HAP-1 (cell line): Measurements from ENCODE around the gene PTPRJ.
"Not testable (repeated sequence)": the region's sequence is repeated elsewhere in the genome, so short reads cannot be mapped to it uniquely, and the experiment has no call there.

Experiments used
- DNase-seq, 2 experiments: peaks; one replicate each; pipeline ENCODE4 v3.0.0-alpha.2; 2016 to 2020; ENCODE audit warnings: low spot score in 2 of 2
- H3K27me3 ChIP-seq: fragments of 250-450 bp; sonication (Bioruptor Pico); 2 replicates; pipeline ENCODE4 v1.5.1; 2020; ENCODE audit warnings: low read depth, mild to moderate bottlenecking, moderate library complexity
- H3K36me3 ChIP-seq: fragments of 250-450 bp; sonication (Bioruptor Pico); replicated peaks from 2 replicates; pipeline ENCODE4 v1.5.1; 2020; ENCODE audit warnings: mild to moderate bottlenecking
- H3K4me1 ChIP-seq: fragments of 250-450 bp; sonication (Bioruptor Pico); 2 replicates; pipeline ENCODE4 v1.5.1; 2020; ENCODE audit warnings: mild to moderate bottlenecking
- H3K4me3 ChIP-seq: fragments of 250-450 bp; sonication (Bioruptor Pico); 2 replicates; pipeline ENCODE4 v1.5.1; 2020; ENCODE audit warnings: mild to moderate bottlenecking, moderate library complexity
- H3K9me3 ChIP-seq: fragments of 250-450 bp; sonication (Bioruptor Pico); 2 replicates; pipeline ENCODE4 v1.5.1; 2020; ENCODE audit warnings: mild to moderate bottlenecking, moderate library complexity
- in situ Hi-C: fragments of 300-500 bp; cut with MboI; formaldehyde crosslinking; loops from 3 replicates; pipeline ENCODE4 v1.14.3; 2020; ENCODE audit warnings: low sequenced_read_pairs, inconsistent platforms, mixed read lengths

Gene PTPRJ

DNA sequence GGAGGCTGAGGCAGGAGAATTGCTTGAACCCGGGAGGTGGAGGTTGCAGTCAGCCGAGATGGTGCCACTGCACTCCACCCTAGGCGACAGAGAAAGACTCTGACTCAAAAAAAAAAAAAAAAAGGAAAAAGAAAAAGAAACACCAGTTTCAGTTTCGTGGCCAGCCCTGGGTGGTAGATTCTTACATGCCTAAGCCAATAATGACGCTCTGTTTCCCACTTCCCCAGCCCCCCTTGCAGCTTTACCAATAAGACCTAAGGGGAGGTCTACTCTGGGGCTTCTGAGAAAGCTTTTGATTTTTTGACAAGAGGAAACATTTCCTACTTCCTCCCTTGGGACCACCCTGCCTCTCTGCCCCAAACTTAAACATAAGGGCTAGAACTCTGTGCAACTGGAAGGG is 30.0 kb upstream of the PTPRJ start:
- Histone ChIP-seq H3K27me3 (no peaks in the 10 kb centered on the region), H3K9me3 (no peaks in the 10 kb centered on the region), H3K4me1 (peaks cover 7% of the 10 kb centered on the region), H3K4me3 (no peak overlapping the region), H3K36me3 (no peaks in the 10 kb centered on the region)
- no peak for DNase-seq
- in situ Hi-C loops = no loop called here

DNA sequence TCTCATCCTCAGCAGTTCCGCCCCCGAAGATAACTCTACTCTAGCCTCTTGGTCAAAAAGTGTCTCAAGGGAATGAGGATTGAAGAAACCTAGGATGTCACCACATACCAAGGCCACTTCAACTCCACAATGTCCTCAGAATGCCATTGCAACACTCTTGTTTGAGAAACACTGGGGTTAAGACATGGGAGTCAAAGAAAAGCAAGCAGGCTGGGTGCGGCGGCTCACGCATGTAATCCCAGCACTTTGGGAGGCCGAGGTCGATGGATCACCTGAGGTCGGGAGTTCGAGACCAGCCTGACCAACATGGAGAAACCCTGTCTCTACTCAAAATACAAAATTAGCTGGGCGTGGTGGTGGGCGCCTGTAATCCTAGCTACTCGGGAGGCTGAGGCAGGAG is 28.9 kb upstream of the PTPRJ start:
- in situ Hi-C loops, H3K4me1 ChIP-seq, H3K27me3 ChIP-seq, DNase-seq, H3K9me3 ChIP-seq, H3K36me3 ChIP-seq, H3K4me3 ChIP-seq: not testable (repeated sequence)

DNA sequence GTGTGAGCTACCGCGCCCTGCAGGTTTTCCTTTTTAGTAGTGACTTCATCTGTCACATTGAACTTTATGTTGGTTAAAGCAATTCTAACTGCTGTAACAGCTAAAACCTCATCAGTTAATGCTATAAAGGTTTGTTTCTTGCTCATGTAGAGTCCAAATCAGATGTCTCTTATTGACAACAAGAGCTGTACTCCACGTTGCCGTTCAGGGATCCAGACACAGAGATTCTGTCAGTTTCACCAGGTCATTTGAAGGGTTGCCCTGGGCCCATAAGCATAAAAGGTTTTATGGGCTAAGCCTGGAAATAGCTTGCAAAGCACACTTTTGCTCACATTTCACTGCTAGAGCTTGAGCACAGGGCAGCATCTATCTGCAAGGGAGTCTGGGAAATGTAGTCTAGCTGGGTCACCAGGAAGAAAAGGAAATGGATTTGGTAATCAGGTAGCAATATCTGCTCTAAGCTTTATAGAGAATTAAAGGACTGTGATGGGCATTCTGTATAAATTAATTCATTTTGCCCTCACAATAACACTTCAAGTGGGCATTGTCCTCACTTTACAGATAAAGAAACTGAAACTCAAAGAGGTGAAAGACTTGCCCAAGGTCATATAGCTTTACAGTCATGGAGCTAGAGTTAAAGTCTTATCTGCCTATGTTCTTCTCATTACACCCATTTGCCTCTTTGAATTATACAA is 25.2 kb upstream of the PTPRJ start:
- Histone ChIP-seq H3K9me3 (no peaks in the 10 kb centered on the region), H3K27me3 (no peaks in the 10 kb centered on the region), H3K4me3 (no peak overlapping the region), H3K4me1 (no peaks in the 10 kb centered on the region), H3K36me3 (no peaks in the 10 kb centered on the region)
- no peak for DNase-seq
- in situ Hi-C loops = no loop called here

DNA sequence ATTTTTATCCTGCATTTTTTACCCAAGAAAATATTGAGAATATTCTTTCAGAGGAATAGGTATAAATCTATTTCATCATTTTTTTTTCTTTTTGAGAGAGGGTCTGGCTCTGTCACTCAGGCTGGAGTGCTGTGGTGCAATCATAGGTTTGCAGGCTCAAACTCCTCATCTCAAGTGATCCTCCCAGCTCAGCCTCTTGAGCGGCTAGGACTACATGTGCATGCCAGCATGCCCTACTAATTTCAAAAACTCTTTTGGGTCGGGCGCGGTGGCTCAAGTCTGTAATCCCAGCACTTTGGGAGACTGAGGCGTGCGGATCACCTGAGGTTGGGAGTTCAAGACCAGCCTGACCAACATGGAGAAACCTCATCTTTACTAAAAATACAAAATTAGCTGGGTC is 20.3 kb upstream of the PTPRJ start:
- in situ Hi-C loops = no loop called here

DNA sequence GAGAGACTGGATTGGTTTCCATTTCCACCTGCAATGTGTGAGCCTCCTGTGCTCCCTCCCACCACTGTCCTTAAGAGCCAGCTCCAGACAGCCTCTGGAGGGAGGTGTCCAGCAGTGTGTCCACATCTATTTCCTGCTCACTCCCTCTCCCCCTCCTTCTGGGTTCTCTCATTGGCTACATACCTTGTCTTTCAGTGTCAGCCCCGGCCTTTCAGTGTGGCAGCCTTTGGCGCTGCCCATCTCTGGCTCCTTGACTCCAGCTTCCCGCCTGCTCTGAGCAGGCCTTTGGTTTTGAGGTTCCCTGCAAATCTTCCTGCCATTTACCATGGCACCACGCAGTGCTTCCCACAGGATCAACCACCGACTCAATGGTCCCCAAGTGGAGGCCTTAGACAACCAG is 19.0 kb upstream of the PTPRJ start:
- Histone ChIP-seq H3K4me1 (no peaks in the 10 kb centered on the region), H3K4me3 (no peak overlapping the region), H3K9me3 (no peaks in the 10 kb centered on the region), H3K27me3 (no peaks in the 10 kb centered on the region), H3K36me3 (no peaks in the 10 kb centered on the region)
- DNase-seq = no peak
- in situ Hi-C loops = no loop called here

More for the DNA sequence above, 20.3 kb upstream of the PTPRJ start:
- Histone ChIP-seq H3K4me1 (no peaks in the 10 kb centered on the region), H3K4me3 (no peak overlapping the region), H3K36me3 (no peaks in the 10 kb centered on the region), H3K27me3 (no peaks in the 10 kb centered on the region), H3K9me3 (no peaks in the 10 kb centered on the region)
- DNase-seq = no peak

DNA sequence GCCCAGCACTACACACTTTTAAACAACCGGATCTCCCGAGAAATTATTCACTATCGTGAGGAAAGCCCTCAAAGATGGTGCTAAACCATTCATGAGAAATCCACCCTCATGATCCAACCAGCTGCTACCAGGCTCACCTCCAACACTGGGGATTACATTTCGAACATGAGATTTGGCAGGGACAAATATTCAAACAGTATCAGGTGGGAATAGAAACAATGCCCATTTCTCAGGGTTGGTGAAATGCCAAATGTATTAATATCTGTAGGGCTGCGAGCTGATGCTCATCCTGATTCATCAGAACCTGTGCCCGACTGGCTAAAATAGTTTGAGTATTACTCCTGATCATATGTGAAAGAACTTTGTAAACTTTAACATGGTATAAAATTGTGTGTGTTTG is 15.8 kb upstream of the PTPRJ start:
- in situ Hi-C loops = no loop called here
- H3K4me1 ChIP-seq = no peaks in the 10 kb centered on the region
- no peaks in the 10 kb centered on the region for H3K9me3 ChIP-seq
- no peak for DNase-seq
- H3K27me3 ChIP-seq = no peaks in the 10 kb centered on the region
- H3K4me3 ChIP-seq = no peak overlapping the region
- H3K36me3 ChIP-seq = no peaks in the 10 kb centered on the region

DNA sequence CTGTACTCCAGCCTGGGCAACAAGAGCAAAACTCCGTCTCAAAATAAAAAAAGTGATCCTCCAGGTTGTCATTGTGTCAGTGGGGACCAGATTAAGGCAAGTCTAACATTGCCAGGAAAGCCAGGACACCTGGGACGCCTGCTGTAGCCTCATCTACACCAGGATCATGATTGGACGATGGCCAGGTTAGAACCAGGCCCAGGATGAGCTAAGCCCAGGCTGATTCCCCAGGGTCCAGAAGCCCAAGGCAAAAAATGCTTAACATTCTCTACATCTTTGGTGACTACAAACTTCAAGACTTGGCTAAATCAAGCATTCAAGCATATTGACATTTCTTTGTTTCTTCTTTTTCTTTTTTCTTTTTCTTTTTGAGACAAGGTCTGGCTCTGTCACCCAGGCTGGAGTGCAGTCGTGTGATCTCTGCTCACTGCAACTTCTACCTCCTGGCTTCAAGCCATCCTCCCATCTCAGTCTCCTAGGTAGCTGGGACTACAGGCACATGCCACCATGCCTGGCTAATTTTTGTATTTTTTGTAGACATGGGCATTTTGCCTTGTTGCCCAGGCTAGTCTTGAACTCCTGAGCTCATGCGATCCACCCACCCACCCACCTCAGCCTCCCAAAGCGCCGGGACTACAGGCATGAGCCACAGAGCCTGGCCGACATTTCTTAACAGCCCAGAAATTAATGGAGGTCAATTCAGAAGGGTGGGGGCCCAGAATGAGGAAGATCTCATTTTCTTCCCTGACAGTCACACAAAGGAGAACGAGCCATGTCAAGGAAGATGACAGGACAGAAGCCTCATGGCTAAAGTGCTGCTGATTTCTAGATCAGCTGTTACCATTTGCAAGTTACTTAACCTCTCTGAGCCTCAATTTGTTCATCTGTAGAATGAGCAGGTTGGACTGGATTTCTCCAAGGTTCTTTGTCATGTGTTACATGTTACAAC is 12.5 kb upstream of the PTPRJ start:
- no peaks in the 10 kb centered on the region for H3K27me3 ChIP-seq
- in situ Hi-C loops = no loop called here
- DNase-seq = no peak
- no peaks in the 10 kb centered on the region for H3K9me3 ChIP-seq
- H3K36me3 ChIP-seq = no peaks in the 10 kb centered on the region
- no peak overlapping the region for H3K4me3 ChIP-seq
- no peaks in the 10 kb centered on the region for H3K4me1 ChIP-seq

DNA sequence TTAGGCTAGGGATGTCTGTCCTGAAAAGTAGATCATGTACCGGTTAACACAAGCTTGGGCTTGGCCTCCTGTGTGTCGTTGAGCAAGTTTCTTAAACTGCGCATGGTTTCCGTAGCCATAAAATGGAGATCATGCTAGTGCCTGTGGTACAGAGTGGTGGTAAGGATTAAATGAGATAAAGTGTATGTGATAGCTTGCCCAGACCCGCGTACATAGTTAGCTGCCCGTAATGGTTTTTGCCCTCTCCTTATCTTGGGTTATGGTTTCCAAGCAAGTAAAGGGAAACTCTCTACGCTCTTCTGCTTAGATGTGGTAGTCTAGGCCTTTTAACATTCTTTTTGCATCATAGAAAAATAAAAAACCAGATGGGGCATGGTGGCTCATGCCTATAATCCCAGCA is 11.0 kb upstream of the PTPRJ start:
- Histone ChIP-seq H3K4me3 (no peak overlapping the region), H3K27me3 (no peaks in the 10 kb centered on the region), H3K4me1 (no peaks in the 10 kb centered on the region), H3K9me3 (no peaks in the 10 kb centered on the region), H3K36me3 (no peaks in the 10 kb centered on the region)
- in situ Hi-C loops = no loop called here
- DNase-seq = no peak

DNA sequence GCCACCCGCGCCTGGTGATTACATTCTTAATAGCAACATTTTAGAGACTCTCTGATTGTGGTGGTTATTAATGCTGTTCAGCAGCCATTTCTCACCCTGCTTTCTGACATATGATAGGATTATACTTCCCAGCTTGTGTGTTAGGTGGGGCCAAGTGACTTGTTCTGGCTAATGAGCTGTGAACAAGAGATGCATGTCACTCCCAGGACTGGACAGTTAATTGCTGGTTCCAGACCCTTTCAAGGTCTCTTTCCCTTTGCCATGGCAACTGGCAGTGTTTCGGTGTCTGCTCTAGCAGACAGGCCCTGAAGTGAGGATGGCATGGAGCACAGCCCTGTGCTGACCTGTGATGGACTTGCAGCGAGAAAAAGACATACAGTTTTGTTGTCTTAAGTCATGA is 8.9 kb upstream of the PTPRJ start:
- in situ Hi-C loops = no loop called here
- H3K9me3 ChIP-seq = no peaks in the 10 kb centered on the region
- H3K4me3 ChIP-seq = no peak overlapping the region
- no peaks in the 10 kb centered on the region for H3K4me1 ChIP-seq
- H3K27me3 ChIP-seq = no peaks in the 10 kb centered on the region
- DNase-seq = no peak
- no peaks in the 10 kb centered on the region for H3K36me3 ChIP-seq

DNA sequence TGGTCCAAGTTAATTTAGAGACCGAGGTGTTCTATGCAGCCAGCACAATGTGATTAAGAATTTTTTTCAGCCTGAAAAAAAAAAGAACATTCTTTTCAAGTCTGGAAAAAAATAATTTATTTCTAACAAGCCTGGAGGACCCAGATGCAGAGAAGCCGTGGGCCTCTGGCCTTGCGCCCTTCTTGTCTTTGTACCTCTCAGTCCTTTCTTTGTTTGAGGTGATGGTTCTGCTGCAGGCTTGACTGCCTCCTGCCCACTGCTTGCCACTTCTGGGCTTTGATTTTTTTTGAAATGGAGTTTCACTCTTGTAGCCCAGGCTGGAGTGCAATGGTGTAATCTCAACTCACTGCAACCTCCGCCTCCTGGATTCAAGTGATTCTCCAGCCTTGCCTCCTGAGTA is 7.2 kb upstream of the PTPRJ start:
- DNase-seq = no peak
- Histone ChIP-seq H3K4me3 (no peak overlapping the region), H3K27me3 (no peaks in the 10 kb centered on the region), H3K36me3 (no peaks in the 10 kb centered on the region), H3K9me3 (no peaks in the 10 kb centered on the region), H3K4me1 (no peaks in the 10 kb centered on the region)
- in situ Hi-C loops = no loop called here

DNA sequence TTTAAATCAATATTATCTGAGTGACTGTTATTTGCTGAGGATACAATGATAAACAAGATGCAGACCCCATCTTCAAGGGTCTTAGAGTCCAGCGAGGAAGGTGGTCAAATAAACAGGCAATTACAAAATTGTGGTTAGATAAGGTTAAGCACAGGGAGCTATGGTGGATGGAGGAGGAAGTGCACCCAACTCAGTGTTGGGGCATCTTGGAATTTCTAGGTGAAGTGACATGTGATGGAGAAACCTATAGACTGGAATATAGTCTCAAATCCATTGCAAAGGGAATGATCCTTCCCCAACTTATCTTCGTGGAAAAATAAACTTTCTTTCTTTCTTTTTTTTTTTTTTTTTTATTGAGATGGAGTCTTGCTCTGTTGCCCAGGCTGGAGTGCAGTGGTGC is 3.4 kb upstream of the PTPRJ start:
- in situ Hi-C loops = no loop called here
- DNase-seq = no peak
- no peaks in the 10 kb centered on the region; the same call in 1 of the 2 replicates for H3K36me3 ChIP-seq

DNA sequence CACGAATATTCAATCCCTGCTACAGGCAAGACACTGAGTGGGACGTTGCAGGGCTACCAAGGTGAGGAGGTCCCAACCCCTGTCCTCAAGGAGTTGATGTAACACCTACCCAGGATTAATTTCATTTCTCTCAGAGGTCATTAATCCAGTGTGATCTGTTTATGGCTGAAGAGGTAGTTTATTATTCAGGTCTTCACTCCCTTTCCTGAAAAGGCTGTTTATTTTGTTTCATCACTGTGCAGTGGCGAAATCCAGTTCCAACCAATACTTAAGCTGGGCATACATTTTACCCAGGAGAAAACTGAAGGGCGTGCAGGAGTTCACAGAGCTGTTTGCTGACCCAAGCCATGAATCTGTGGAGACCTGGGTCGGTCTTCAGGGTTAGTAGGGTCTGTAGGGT is 2.7 kb upstream of the PTPRJ start:
- no peaks in the 10 kb centered on the region for H3K27me3 ChIP-seq
- in situ Hi-C loops = no loop called here
- no peaks in the 10 kb centered on the region for H3K9me3 ChIP-seq
- no peak for DNase-seq
- no peaks in the 10 kb centered on the region; the same call in 1 of the 2 replicates for H3K36me3 ChIP-seq
- H3K4me3 ChIP-seq = no peak overlapping the region
- peaks cover 17% of the 10 kb centered on the region for H3K4me1 ChIP-seq

More for the DNA sequence above, 3.4 kb upstream of the PTPRJ start:
- H3K4me3 ChIP-seq = no peak overlapping the region
- H3K9me3 ChIP-seq = no peaks in the 10 kb centered on the region
- no peaks in the 10 kb centered on the region for H3K27me3 ChIP-seq
- peaks cover 10% of the 10 kb centered on the region for H3K4me1 ChIP-seq

DNA sequence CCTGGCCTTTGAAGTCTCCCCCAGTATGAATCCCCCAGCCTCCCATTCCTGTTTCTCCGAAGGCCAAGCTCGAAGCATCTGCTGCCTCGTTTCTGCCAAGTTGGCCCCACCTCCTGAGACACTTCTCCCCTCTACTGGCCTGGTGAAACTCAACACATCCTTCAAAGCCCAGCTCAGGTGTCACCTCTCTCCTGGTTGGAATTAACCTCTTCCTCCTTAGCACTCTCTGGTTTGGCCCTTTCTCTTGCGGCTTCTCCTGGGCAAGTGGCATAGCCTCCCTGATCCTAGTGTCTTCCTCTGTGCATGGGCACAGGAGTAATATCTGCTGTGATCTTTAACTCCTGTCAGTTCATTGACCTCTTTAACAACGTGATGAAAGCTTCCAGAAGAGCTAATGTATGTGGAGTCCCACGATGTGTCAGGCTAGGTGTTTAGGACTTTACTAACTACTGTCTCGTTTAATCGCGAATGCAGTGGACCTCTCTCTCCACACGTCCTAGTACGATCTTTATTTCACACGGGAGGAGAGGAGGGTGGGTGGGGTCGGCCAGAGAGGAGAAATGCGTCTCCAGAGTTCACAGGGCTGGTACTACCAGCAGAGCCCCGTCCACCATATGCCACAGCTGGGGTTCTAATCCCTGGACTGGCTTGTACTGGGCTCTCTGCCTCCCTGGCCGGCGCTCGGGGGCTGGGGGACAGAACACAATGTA is 826 bp upstream of the PTPRJ start:
- peaks cover 31% of the 10 kb centered on the region for H3K4me1 ChIP-seq
- in situ Hi-C loops = no loop called here
- no peaks in the 10 kb centered on the region for H3K9me3 ChIP-seq
- DNase-seq = no peak
- no peaks in the 10 kb centered on the region for H3K27me3 ChIP-seq
- H3K4me3 ChIP-seq = peak overlapping the region; percentile 61
- no peaks in the 10 kb centered on the region; the same call in 1 of the 2 replicates for H3K36me3 ChIP-seq
